T-cell (primary cell): Measurements from ENCODE around the gene FAT1. TPM values are rescaled to one million over a fixed set of nuclear protein-coding genes. Genes with fewer than 3 reads are reported as not detected.

Experiments used
- ATAC-seq, 4 experiments: fragments of 200-7000 bp in 3 of 4; fragments of 150-1000 bp in 1 of 4; cut with Tn5 transposase; replicated peaks in 1 of 4; 1 replicate in 3 of 4; 2 replicates in 1 of 4; pipeline ENCODE4 v1.10.0; 2021; ENCODE audit warnings: moderate library complexity in 3 of 4, mild to moderate bottlenecking in 2 of 4, moderate number of reproducible peaks in 1 of 4
- CTCF ChIA-PET, 2 donors: fragments of 300-600 bp; sonication (Branson Sonifier 250); formaldehyde crosslinking; loops; one replicate each; lab custom pipeline; 2022; ENCODE audit warnings: antibody characterized with exemption in 2 of 2; lab: Charles Lee
- POLR2A ChIA-PET, 2 donors: fragments of 300-600 bp; sonication (Branson Sonifier 250); formaldehyde crosslinking; loops; one replicate each; lab custom pipeline; 2022; ENCODE audit warnings: antibody characterized with exemption in 2 of 2; lab: Charles Lee
- DNase-seq, 35 experiments: peaks; one replicate each; pipeline versions ENCODE4 v3.0.0 to v3.0.0-alpha.2; 2013 to 2023
- H3K27ac ChIP-seq: one replicate; pipeline ENCODE4 v1.5.1; 2013; ENCODE audit warnings: low read length
- H3K27me3 ChIP-seq, 2 experiments: replicated peaks in 1 of 2; 1 replicate in 1 of 2; 2 replicates in 1 of 2; pipeline versions ENCODE4 v1.6.1 to v1.7.0; 2013; ENCODE audit warnings: low read length in 1 of 2, mixed read lengths in 1 of 2; ENCODE audit not compliant: control insufficient read depth in 2 of 2, insufficient read depth in 2 of 2; ENCODE audit errors: extremely low read depth in 1 of 2
- H3K36me3 ChIP-seq, 2 donors: 1 replicate in 1 of 2; 2 replicates in 1 of 2; pipeline versions ENCODE4 v1.6.1 to v1.7.0; 2013; ENCODE audit warnings: low read length in 1 of 2; ENCODE audit not compliant: control insufficient read depth in 2 of 2, insufficient read depth in 1 of 2; ENCODE audit errors: extremely low read depth in 1 of 2
- H3K4me1 ChIP-seq, 2 experiments: 1 replicate in 1 of 2; 2 replicates in 1 of 2; pipeline versions ENCODE4 v1.6.1 to v1.7.0; 2013; ENCODE audit warnings: low read length in 2 of 2, mixed read lengths in 1 of 2; ENCODE audit not compliant: insufficient read depth in 2 of 2, control insufficient read depth in 1 of 2; ENCODE audit errors: extremely low read depth in 1 of 2
- H3K4me3 ChIP-seq, 2 donors: 1 replicate in 1 of 2; 2 replicates in 1 of 2; pipeline versions ENCODE4 v1.5.1 to v1.7.0; 2013; ENCODE audit warnings: mild to moderate bottlenecking in 2 of 2, low read length in 1 of 2, moderate library complexity in 1 of 2; ENCODE audit not compliant: control insufficient read depth in 1 of 2; ENCODE audit errors: extremely low read depth in 1 of 2
- H3K9me3 ChIP-seq: 2 replicates; pipeline ENCODE4 v1.7.0; 2013
- H3K27ac Mint-ChIP-seq, 2 donors: one replicate each; pipeline ENCODE4 v1.8.0; 2020 to 2021; ENCODE audit warnings: mild to moderate bottlenecking in 2 of 2, mixed read lengths in 2 of 2
- H3K27me3 Mint-ChIP-seq, 2 donors: one replicate each; pipeline ENCODE4 v1.8.0; 2021 to 2022; ENCODE audit warnings: mixed read lengths in 2 of 2
- H3K36me3 Mint-ChIP-seq: one replicate; pipeline ENCODE4 v1.8.0; 2021; ENCODE audit warnings: mixed read lengths
- H3K4me1 Mint-ChIP-seq, 3 donors: one replicate each; pipeline ENCODE4 v1.8.0; 2020 to 2022; ENCODE audit warnings: mixed read lengths in 3 of 3, mild to moderate bottlenecking in 1 of 3
- H3K4me3 Mint-ChIP-seq, 3 donors: one replicate each; pipeline ENCODE4 v1.8.0; 2020 to 2022; ENCODE audit warnings: mild to moderate bottlenecking in 3 of 3, mixed read lengths in 3 of 3, moderate library complexity in 3 of 3
- H3K9me3 Mint-ChIP-seq, 3 donors: one replicate each; pipeline ENCODE4 v1.8.0; 2020 to 2022; ENCODE audit warnings: mixed read lengths in 3 of 3
- WGBS: methylation state at CpG from one replicate; pipeline ENCODE4 v1.1.5; 2013; ENCODE audit warnings: missing lambda C conversion rate; ENCODE audit not compliant: insufficient coverage; 5-methylcytosine and 5-hydroxymethylcytosine counted together
- total RNA-seq, 35 experiments: library from RNA in 6 of 35; stranded (reverse) in 6 of 35; fragments of 120-200 nt in 1 of 35; gene quantifications; one replicate each; pipeline versions ENCODE4 v1.2.1 to v1.2.4 and lab custom pipeline; 2013 to 2026

FAT1 gene
- total RNA-seq, 5 donors from 2014 or later (not counting 1 experiment from before 2014, with no cell fraction given) = 1.0 to 1.5 (median 1.5) TPM; not detected in 2

DNA sequence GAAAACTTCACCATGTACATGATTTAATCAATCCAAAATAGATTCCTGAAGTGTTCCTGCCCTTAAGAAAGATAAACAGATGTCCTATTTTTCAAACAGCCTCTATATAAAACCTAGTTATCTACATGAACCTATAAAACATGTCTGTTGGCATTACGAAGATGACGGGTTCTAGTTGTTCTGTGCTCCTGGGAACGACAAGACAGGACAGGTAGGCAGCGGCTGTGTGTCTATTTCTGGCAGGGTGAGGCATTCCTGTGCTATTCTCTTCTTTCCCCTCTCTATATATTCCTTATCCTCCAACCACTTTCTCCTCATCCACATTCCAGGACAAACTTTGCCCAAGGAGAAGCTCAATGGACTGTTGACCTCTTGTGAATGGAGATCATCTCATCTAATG lies 6.1 kb downstream of the FAT1 start:
- no peaks in the 10 kb centered on the region for H3K36me3 Mint-ChIP-seq
- Histone ChIP-seq H3K4me1 (no peaks in the 10 kb centered on the region), H3K27me3 (peaks cover 4 to 12% of the 10 kb centered on the region in 2 experiments), H3K9me3 (peaks cover 6% of the 10 kb centered on the region), H3K36me3 (no peaks in the 10 kb centered on the region), H3K27ac (no peak overlapping the region), H3K4me3 (no peak overlapping the region)
- H3K27ac Mint-ChIP-seq = no peak overlapping the region
- H3K27me3 Mint-ChIP-seq = peaks cover 6 to 16% of the 10 kb centered on the region in 2 donors
- peaks cover 0 to 2% (median under 1%) of the 10 kb centered on the region in 3 donors for H3K4me1 Mint-ChIP-seq
- 92% methylated on average over 4 of the region's 4 CpGs for WGBS
- ChIA-PET CTCF (no interaction called here), POLR2A (no interaction called here)
- peaks cover 0 to 14% (median 11%) of the 10 kb centered on the region in 3 donors for H3K9me3 Mint-ChIP-seq
- no peak for ATAC-seq
- H3K4me3 Mint-ChIP-seq = no peak overlapping the region
- DNase-seq = no peak

- Mint-ChIP-seq H3K9me3 (peaks cover 0 to 11% (median 10%) of the 10 kb centered on the region in 3 donors), H3K36me3 (no peaks in the 10 kb centered on the region), H3K27me3 (peaks cover 0 to 2% of the 10 kb centered on the region in 2 donors), H3K27ac (no peak overlapping the region), H3K4me3 (no peak overlapping the region), H3K4me1 (no peaks in the 10 kb centered on the region)
- Histone ChIP-seq H3K27ac (no peak overlapping the region), H3K27me3 (no peaks in the 10 kb centered on the region), H3K4me3 (no peak overlapping the region), H3K36me3 (no peaks in the 10 kb centered on the region), H3K4me1 (no peaks in the 10 kb centered on the region), H3K9me3 (peaks cover 2% of the 10 kb centered on the region)
- CTCF ChIA-PET = no interaction called here
- DNase-seq (no peak), ATAC-seq (no peak)
- 85% methylated on average over 3 of the region's 5 CpGs for WGBS
- POLR2A ChIA-PET = no interaction called here
Measured at GRCh38 chr4:186715077-186715476, 8.6 kb downstream of the FAT1 start.

- peaks cover 0 to 2% of the 10 kb centered on the region in 2 donors for H3K27me3 Mint-ChIP-seq
- no peak overlapping the region for H3K4me3 ChIP-seq
- H3K27me3 ChIP-seq = no peaks in the 10 kb centered on the region
- H3K9me3 Mint-ChIP-seq = peaks cover 0 to 13% (median 11%) of the 10 kb centered on the region in 3 donors
- no peaks in the 10 kb centered on the region for H3K4me1 ChIP-seq
- H3K27ac Mint-ChIP-seq = no peak overlapping the region
- no peaks in the 10 kb centered on the region for H3K36me3 ChIP-seq
- no peak overlapping the region for H3K4me3 Mint-ChIP-seq
- H3K36me3 Mint-ChIP-seq = no peaks in the 10 kb centered on the region
- ATAC-seq (no peak), DNase-seq (no peak)
- no peaks in the 10 kb centered on the region for H3K4me1 Mint-ChIP-seq
- CTCF ChIA-PET = no interaction called here
- WGBS = 80% methylated on average over 14 of the region's 16 CpGs
- no peak overlapping the region for H3K27ac ChIP-seq
- POLR2A ChIA-PET = no interaction called here
- H3K9me3 ChIP-seq = peaks cover 2% of the 10 kb centered on the region
Measured at GRCh38 chr4:186714006-186714675, 9.5 kb downstream of the FAT1 start.

GRCh38 chr4:186712690-186713089 lies 11.0 kb downstream of the FAT1 start:
- Mint-ChIP-seq H3K4me3 (no peak overlapping the region), H3K27me3 (peaks cover 0 to under 1% of the 10 kb centered on the region in 2 donors), H3K4me1 (no peaks in the 10 kb centered on the region), H3K36me3 (no peaks in the 10 kb centered on the region), H3K27ac (no peak overlapping the region), H3K9me3 (peaks cover 0 to 8% (median 5%) of the 10 kb centered on the region in 3 donors)
- Histone ChIP-seq H3K27ac (no peak overlapping the region), H3K4me1 (no peaks in the 10 kb centered on the region), H3K36me3 (no peaks in the 10 kb centered on the region), H3K27me3 (no peaks in the 10 kb centered on the region), H3K9me3 (no peaks in the 10 kb centered on the region), H3K4me3 (no peak overlapping the region)
- no peak for DNase-seq
- WGBS = 74% methylated on average over 3 of the region's 7 CpGs
- ChIA-PET POLR2A (no interaction called here), CTCF (no interaction called here)
- no peak for ATAC-seq

GRCh38 chr4:186710521-186711119 lies 13.0 kb downstream of the FAT1 start:
- Histone ChIP-seq H3K9me3 (no peaks in the 10 kb centered on the region), H3K36me3 (no peaks in the 10 kb centered on the region), H3K27me3 (no peaks in the 10 kb centered on the region), H3K4me1 (no peaks in the 10 kb centered on the region), H3K4me3 (no peak overlapping the region), H3K27ac (no peak overlapping the region)
- ATAC-seq = no peak
- no peak for DNase-seq
- CTCF ChIA-PET = no interaction called here
- H3K27me3 Mint-ChIP-seq = no peaks in the 10 kb centered on the region
- no peak overlapping the region for H3K27ac Mint-ChIP-seq
- no peaks in the 10 kb centered on the region for H3K36me3 Mint-ChIP-seq
- POLR2A ChIA-PET = no interaction called here
- H3K9me3 Mint-ChIP-seq = peaks cover 0 to 3% (median 0%) of the 10 kb centered on the region in 3 donors
- H3K4me1 Mint-ChIP-seq = no peaks in the 10 kb centered on the region
- no peak overlapping the region for H3K4me3 Mint-ChIP-seq
- WGBS = 92% methylated on average over 2 of the region's 5 CpGs

GRCh38 chr4:186709517-186709916 lies 14.1 kb downstream of the FAT1 start:
- CTCF ChIA-PET = no interaction called here
- H3K27me3 ChIP-seq = no peaks in the 10 kb centered on the region

More at GRCh38 chr4:186709517-186709916, 14.1 kb downstream of the FAT1 start:
- Histone ChIP-seq H3K27ac (no peak overlapping the region), H3K36me3 (no peaks in the 10 kb centered on the region), H3K4me3 (no peak overlapping the region), H3K4me1 (no peaks in the 10 kb centered on the region), H3K9me3 (no peaks in the 10 kb centered on the region)
- 77% methylated on average over 7 of the region's 9 CpGs for WGBS
- Mint-ChIP-seq H3K27ac (no peak overlapping the region), H3K27me3 (no peaks in the 10 kb centered on the region), H3K4me1 (no peaks in the 10 kb centered on the region), H3K9me3 (peaks cover 0 to 3% (median 0%) of the 10 kb centered on the region in 3 donors), H3K4me3 (no peak overlapping the region), H3K36me3 (no peaks in the 10 kb centered on the region)
- DNase-seq (no peak), ATAC-seq (no peak)
- POLR2A ChIA-PET = no interaction called here
